GM12873 (cell line): ENCODE measurements around the gene NCOA7.

Experiments used
- CTCF ChIP-seq: IDR thresholded peaks from 2 replicates; pipeline ENCODE4 v1.5.1; 2012; ENCODE audit warnings: low read depth, mild to moderate bottlenecking, moderate library complexity, low read length, control low read depth; ENCODE audit not compliant: insufficient read depth; ENCODE audit errors: missing control alignments

The NCOA7 gene

GRCh38 chr6:125759959-125760457 is 30.8 kb upstream of the NCOA7 start:
- TF ChIP-seq CTCF = no peak

GRCh38 chr6:125764121-125764671 is 26.6 kb upstream of the NCOA7 start:
- TF ChIP-seq CTCF = no peak

- TF ChIP-seq CTCF = no peak
Measured at GRCh38 chr6:125765944-125766343, 24.8 kb upstream of the NCOA7 start.

GRCh38 chr6:125766641-125767040 is 24.1 kb upstream of the NCOA7 start:
- TF ChIP-seq CTCF = no peak

- TF ChIP-seq CTCF = no peak
Measured at GRCh38 chr6:125769147-125769783, 21.5 kb upstream of the NCOA7 start.

GRCh38 chr6:125773387-125774341 is 17.1 kb upstream of the NCOA7 start:
- TF ChIP-seq CTCF = no peak
